WERI-Rb-1 (cell line): ENCODE measurements around the gene USP6NL.

Source experiments
- DNase-seq: peaks from one replicate; pipeline ENCODE4 v3.0.0-alpha.2; 2020
- H3K27ac ChIP-seq: fragments of 250-450 bp; sonication (Bioruptor Pico); 2 replicates; pipeline ENCODE4 v1.5.1; 2020; ENCODE audit warnings: mild to moderate bottlenecking, moderate library complexity
- H3K27me3 ChIP-seq: fragments of 250-450 bp; sonication (Bioruptor Pico); 2 replicates; pipeline ENCODE4 v1.5.1; 2021; ENCODE audit warnings: mild to moderate bottlenecking, low read depth, moderate library complexity; ENCODE audit not compliant: insufficient read depth, severe bottlenecking
- H3K36me3 ChIP-seq: fragments of 250-450 bp; sonication (Bioruptor Pico); 2 replicates; pipeline ENCODE4 v1.5.1; 2020; ENCODE audit warnings: mild to moderate bottlenecking, moderate library complexity
- H3K4me3 ChIP-seq: 2 replicates; pipeline ENCODE4 v1.5.1; 2011; ENCODE audit warnings: low read depth, mild to moderate bottlenecking, control low read depth, low read length
- H3K9me3 ChIP-seq: fragments of 250-450 bp; sonication (Bioruptor Pico); 2 replicates; pipeline ENCODE4 v1.5.1; 2021; ENCODE audit warnings: mild to moderate bottlenecking, moderate library complexity; ENCODE audit not compliant: severe bottlenecking
- CTCF ChIP-seq: IDR thresholded peaks from 2 replicates; pipeline ENCODE4 v1.5.1; 2011; ENCODE audit warnings: low read depth, mild to moderate bottlenecking, control low read depth, inconsistent platforms, low read length

The USP6NL gene

GRCh38 chr10:11509036-11509435, 102.4 kb downstream of the USP6NL start:
- Histone ChIP-seq H3K4me3 (no peak overlapping the region), H3K27me3 (no peaks in the 10 kb centered on the region), H3K27ac (no peak overlapping the region), H3K36me3 (no peaks in the 10 kb centered on the region), H3K9me3 (no peaks in the 10 kb centered on the region)
- no peak for TF ChIP-seq CTCF
- no peak for DNase-seq

- DNase-seq: no peak
- no peak for TF ChIP-seq CTCF
- H3K36me3 ChIP-seq: no peaks in the 10 kb centered on the region
Observed at GRCh38 chr10:11506247-11506789, 105.1 kb downstream of the USP6NL start.

GRCh38 chr10:11505639-11506038, 105.8 kb downstream of the USP6NL start:
- H3K9me3 ChIP-seq: no peaks in the 10 kb centered on the region
- DNase-seq: no peak
- H3K27ac ChIP-seq: no peak overlapping the region
- H3K36me3 ChIP-seq: no peaks in the 10 kb centered on the region
- TF ChIP-seq CTCF: no peak
- H3K27me3 ChIP-seq: no peaks in the 10 kb centered on the region
- H3K4me3 ChIP-seq: no peak overlapping the region

More at GRCh38 chr10:11506247-11506789, 105.1 kb downstream of the USP6NL start:
- no peaks in the 10 kb centered on the region for H3K9me3 ChIP-seq
- H3K4me3 ChIP-seq: no peak overlapping the region
- H3K27ac ChIP-seq: no peak overlapping the region
- H3K27me3 ChIP-seq: no peaks in the 10 kb centered on the region

- TF ChIP-seq CTCF: no peak
- no peak overlapping the region for H3K27ac ChIP-seq
- no peaks in the 10 kb centered on the region for H3K36me3 ChIP-seq
- DNase-seq: no peak
- no peaks in the 10 kb centered on the region for H3K9me3 ChIP-seq
- no peaks in the 10 kb centered on the region for H3K27me3 ChIP-seq
- H3K4me3 ChIP-seq: no peak overlapping the region
Observed at GRCh38 chr10:11504566-11505285, 106.7 kb downstream of the USP6NL start.

GRCh38 chr10:11501600-11501999, 109.8 kb downstream of the USP6NL start:
- H3K9me3 ChIP-seq: no peaks in the 10 kb centered on the region
- no peak for TF ChIP-seq CTCF
- H3K27me3 ChIP-seq: no peaks in the 10 kb centered on the region
- DNase-seq: no peak
- H3K36me3 ChIP-seq: no peaks in the 10 kb centered on the region
- no peak overlapping the region for H3K27ac ChIP-seq
- no peak overlapping the region for H3K4me3 ChIP-seq
